Fibroblast of skin of scalp (primary cell): Measurements from ENCODE around the gene DCAF12. TPM values are rescaled to one million over a fixed set of nuclear protein-coding genes. Genes with fewer than 3 reads are reported as not detected.
"Not testable (repeated sequence)": the region's sequence is repeated elsewhere in the genome, so short reads cannot be mapped to it uniquely, and the experiment has no call there.

ENCODE experiments used
- DNase-seq: peaks from one replicate; pipeline ENCODE4 v3.0.0-alpha.2; 2013
- polyA plus RNA-seq, 2 experiments: library from polyadenylated mRNA; unstranded; fragments of 120-200 nt; gene quantifications; one replicate each; pipeline ENCODE4 v1.2.1, GENCODE V29; 2013; ENCODE audit not compliant: insufficient read length in 2 of 2

Gene DCAF12
- 18.5 TPM for polyA plus RNA-seq (2013, experiment 1 of 2; ENCODE audit: insufficient read length)
- polyA plus RNA-seq (2013, experiment 2 of 2; ENCODE audit: insufficient read length): 19.9 TPM

GRCh38 chr9:34126207-34127034 is at the start of gene DCAF12:
Gene DCAF12 (minus strand): TSS chr9:34126698. CDS start chr9:34126431, 267 bp downstream.
- peak; percentile 91 for DNase-seq

- no peak for DNase-seq
Measured at GRCh38 chr9:34176089-34176488, 49.6 kb upstream of the DCAF12 start.

GRCh38 chr9:34171753-34172535 is 45.4 kb upstream of the DCAF12 start:
- no peak for DNase-seq

GRCh38 chr9:34170237-34170991 is 43.9 kb upstream of the DCAF12 start:
- no peak for DNase-seq

- no peak for DNase-seq
Measured at GRCh38 chr9:34169125-34169524, 42.6 kb upstream of the DCAF12 start.

GRCh38 chr9:34163434-34163833 is 36.9 kb upstream of the DCAF12 start:
- DNase-seq: no peak

- DNase-seq: peak; percentile 79
Measured at GRCh38 chr9:34158362-34158869, 31.9 kb upstream of the DCAF12 start.

- no peak for DNase-seq
Measured at GRCh38 chr9:34157898-34158297, 31.4 kb upstream of the DCAF12 start.

GRCh38 chr9:34157318-34157717 is 30.8 kb upstream of the DCAF12 start:
- DNase-seq: no peak

- no peak for DNase-seq
Measured at GRCh38 chr9:34154057-34154456, 27.6 kb upstream of the DCAF12 start.

- DNase-seq: no peak
Measured at GRCh38 chr9:34151398-34151797, 24.9 kb upstream of the DCAF12 start.

- DNase-seq: no peak
Measured at GRCh38 chr9:34145165-34145564, 18.7 kb upstream of the DCAF12 start.

GRCh38 chr9:34143116-34143515 is 16.6 kb upstream of the DCAF12 start:
- no peak for DNase-seq

GRCh38 chr9:34140853-34141252 is 14.4 kb upstream of the DCAF12 start:
- no peak for DNase-seq

GRCh38 chr9:34139477-34140146 is 13.1 kb upstream of the DCAF12 start:
- peak; percentile 87 for DNase-seq

- not testable (repeated sequence) for DNase-seq
Measured at GRCh38 chr9:34138644-34139043, 12.1 kb upstream of the DCAF12 start.

GRCh38 chr9:34134521-34134920 is 8.0 kb upstream of the DCAF12 start:
- no peak for DNase-seq

GRCh38 chr9:34133436-34133949 is 7.0 kb upstream of the DCAF12 start:
- no peak for DNase-seq

GRCh38 chr9:34131571-34131970 is 5.1 kb upstream of the DCAF12 start:
- no peak for DNase-seq

GRCh38 chr9:34127035-34127948 is 794 bp upstream of the DCAF12 start:
- DNase-seq: no peak
